ENCODE data around the gene RBFOX2.

Gene RBFOX2

DNA sequence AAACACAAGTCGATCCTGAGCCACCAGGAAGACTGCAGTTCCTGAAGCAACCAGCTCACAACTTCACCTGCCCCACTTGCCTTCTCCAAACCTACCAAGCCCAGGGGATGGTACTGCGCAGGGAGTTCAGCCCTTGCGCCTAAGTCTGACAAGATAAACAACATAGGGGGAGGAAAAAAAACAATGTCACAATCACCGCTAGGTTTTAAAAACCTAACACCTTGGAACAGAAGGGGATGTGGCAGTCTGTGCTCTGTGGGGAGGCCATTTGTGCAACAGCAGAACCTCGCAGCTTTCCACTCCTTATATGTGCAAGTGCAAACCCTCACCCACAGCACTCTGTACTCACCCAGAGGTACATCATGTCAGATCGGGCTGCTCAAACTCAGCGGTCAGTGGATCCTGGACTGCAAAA lies 134.2 kb downstream of the RBFOX2 start:
- Histone ChIP-seq H2AFZ (ENCODE audit: low read depth, low read length) (no peak overlapping the region), H3K9ac (ENCODE audit: low read length) (no peak overlapping the region), H3K27me3 (ENCODE audit: low read depth, low read length) (peaks cover 68% of the 10 kb centered on the region), H3K4me1 (ENCODE audit: low read length) (no peaks in the 10 kb centered on the region), H3K27ac (ENCODE audit: low read length) (no peak overlapping the region), H3K79me2 (ENCODE audit: low read length) (no peaks in the 10 kb centered on the region), H3K36me3 (replicated peaks; ENCODE audit: low read depth, low read length) (no peaks in the 10 kb centered on the region), H3K4me2 (ENCODE audit: low read length) (no peak overlapping the region), H3K9me3 (ENCODE audit: insufficient read depth, low read length) (no peaks in the 10 kb centered on the region), H4K20me1 (ENCODE audit: insufficient read depth, low read length) (no peaks in the 10 kb centered on the region), H3K4me3 (ENCODE audit: low read length) (no peak overlapping the region)
- no peak for TF ChIP-seq EZH2phosphoT487 (IDR thresholded peaks at IDR 0.05; ENCODE audit: low read depth)
- TF ChIP-seq, protein P1, sequence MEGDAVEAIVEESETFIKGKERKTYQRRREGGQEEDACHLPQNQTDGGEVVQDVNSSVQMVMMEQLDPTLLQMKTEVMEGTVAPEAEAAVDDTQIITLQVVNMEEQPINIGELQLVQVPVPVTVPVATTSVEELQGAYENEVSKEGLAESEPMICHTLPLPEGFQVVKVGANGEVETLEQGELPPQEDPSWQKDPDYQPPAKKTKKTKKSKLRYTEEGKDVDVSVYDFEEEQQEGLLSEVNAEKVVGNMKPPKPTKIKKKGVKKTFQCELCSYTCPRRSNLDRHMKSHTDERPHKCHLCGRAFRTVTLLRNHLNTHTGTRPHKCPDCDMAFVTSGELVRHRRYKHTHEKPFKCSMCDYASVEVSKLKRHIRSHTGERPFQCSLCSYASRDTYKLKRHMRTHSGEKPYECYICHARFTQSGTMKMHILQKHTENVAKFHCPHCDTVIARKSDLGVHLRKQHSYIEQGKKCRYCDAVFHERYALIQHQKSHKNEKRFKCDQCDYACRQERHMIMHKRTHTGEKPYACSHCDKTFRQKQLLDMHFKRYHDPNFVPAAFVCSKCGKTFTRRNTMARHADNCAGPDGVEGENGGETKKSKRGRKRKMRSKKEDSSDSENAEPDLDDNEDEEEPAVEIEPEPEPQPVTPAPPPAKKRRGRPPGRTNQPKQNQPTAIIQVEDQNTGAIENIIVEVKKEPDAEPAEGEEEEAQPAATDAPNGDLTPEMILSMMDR (IDR thresholded peaks at IDR 0.05; ENCODE audit: low read depth, low read length) = no peak

DNA sequence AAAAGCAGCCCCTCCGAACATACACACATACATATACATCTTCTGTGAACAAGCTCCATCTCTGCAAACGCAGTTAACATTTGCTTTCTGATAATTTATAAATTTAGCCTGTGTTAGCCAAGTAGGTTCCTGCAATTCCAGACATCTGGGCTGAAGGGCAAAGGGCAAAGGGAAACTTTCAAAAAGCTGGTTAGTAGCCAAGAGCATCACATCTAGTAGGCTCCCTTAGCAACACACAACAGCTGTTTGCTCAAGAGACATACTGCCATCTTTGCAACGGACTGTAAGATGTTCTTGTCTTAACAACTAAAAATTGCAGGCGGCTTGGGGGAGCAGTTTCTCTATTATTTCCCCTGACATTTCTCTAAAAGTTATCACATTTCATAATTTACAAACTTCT lies 134.9 kb downstream of the RBFOX2 start:
- H3K4me1 ChIP-seq (ENCODE audit: low read length) = no peaks in the 10 kb centered on the region
- H3K79me2 ChIP-seq (ENCODE audit: low read length) = no peaks in the 10 kb centered on the region

DNA sequence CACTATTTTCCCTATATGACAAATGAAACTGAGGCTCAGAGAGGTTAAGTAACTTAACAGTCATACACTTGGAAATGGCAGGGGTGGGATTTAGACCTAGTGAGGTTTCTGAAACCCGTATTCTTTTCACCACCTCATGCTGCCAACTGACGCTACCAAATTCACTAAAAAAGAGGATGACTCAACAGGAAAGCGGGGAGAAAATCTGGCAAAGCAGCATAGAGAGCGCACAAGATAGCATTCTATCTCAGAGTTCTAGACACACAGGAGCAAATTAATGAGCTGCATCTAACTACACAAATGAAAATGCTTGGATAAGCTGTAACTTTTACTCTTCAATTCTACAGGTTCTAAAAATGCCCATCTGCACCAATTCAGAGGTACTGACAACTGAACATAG lies 136.4 kb downstream of the RBFOX2 start:
- Histone ChIP-seq H3K27ac (ENCODE audit: low read length) (no peak overlapping the region), H3K4me3 (ENCODE audit: low read length) (no peak overlapping the region), H3K36me3 (replicated peaks; ENCODE audit: low read depth, low read length) (no peaks in the 10 kb centered on the region), H3K4me1 (ENCODE audit: low read length) (no peaks in the 10 kb centered on the region), H3K79me2 (ENCODE audit: low read length) (no peaks in the 10 kb centered on the region), H3K9ac (ENCODE audit: low read length) (no peak overlapping the region), H3K27me3 (ENCODE audit: low read depth, low read length) (peaks cover 59% of the 10 kb centered on the region), H3K4me2 (ENCODE audit: low read length) (no peak overlapping the region), H3K9me3 (ENCODE audit: insufficient read depth, low read length) (no peaks in the 10 kb centered on the region), H4K20me1 (ENCODE audit: insufficient read depth, low read length) (no peaks in the 10 kb centered on the region), H2AFZ (ENCODE audit: low read depth, low read length) (no peak overlapping the region)
- no peak for TF ChIP-seq EZH2phosphoT487 (IDR thresholded peaks at IDR 0.05; ENCODE audit: low read depth)
- TF ChIP-seq, protein P1 (IDR thresholded peaks at IDR 0.05; ENCODE audit: low read depth, low read length) = no peak

More for the DNA sequence above, 134.9 kb downstream of the RBFOX2 start:
- Histone ChIP-seq H3K4me3 (ENCODE audit: low read length) (no peak overlapping the region), H2AFZ (ENCODE audit: low read depth, low read length) (no peak overlapping the region), H3K36me3 (replicated peaks; ENCODE audit: low read depth, low read length) (no peaks in the 10 kb centered on the region), H3K27me3 (ENCODE audit: low read depth, low read length) (peaks cover 68% of the 10 kb centered on the region), H3K4me2 (ENCODE audit: low read length) (no peak overlapping the region), H3K27ac (ENCODE audit: low read length) (no peak overlapping the region), H4K20me1 (ENCODE audit: insufficient read depth, low read length) (no peaks in the 10 kb centered on the region), H3K9ac (ENCODE audit: low read length) (no peak overlapping the region), H3K9me3 (ENCODE audit: insufficient read depth, low read length) (no peaks in the 10 kb centered on the region)
- no peak for TF ChIP-seq EZH2phosphoT487 (IDR thresholded peaks at IDR 0.05; ENCODE audit: low read depth)
- TF ChIP-seq, protein P1 (IDR thresholded peaks at IDR 0.05; ENCODE audit: low read depth, low read length) = no peak

DNA sequence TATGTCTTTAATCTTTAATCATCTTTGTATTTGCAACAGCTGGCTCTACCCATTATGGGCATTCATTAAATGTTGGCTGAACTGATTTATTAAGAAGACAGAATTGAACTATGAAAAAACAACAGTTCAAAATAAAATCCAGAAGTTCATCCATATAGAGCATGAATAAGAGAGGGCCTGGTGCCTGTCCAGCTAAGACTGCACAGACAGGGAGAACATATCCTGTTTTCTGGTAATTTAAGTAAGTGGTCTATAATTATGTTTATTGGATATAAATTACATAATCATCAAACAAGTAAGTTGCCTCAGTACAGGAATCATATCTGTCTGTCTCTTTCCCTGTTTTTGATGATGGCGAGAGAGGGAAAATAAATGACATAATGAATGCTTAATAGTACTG lies 137.2 kb downstream of the RBFOX2 start:
- H3K27ac ChIP-seq (ENCODE audit: low read length) = no peak overlapping the region
- H3K4me2 ChIP-seq (ENCODE audit: low read length) = no peak overlapping the region
- TF ChIP-seq EZH2phosphoT487 (IDR thresholded peaks at IDR 0.05; ENCODE audit: low read depth) = no peak
- TF ChIP-seq, protein P1 (IDR thresholded peaks at IDR 0.05; ENCODE audit: low read depth, low read length) = no peak
- no peak overlapping the region for H2AFZ ChIP-seq (ENCODE audit: low read depth, low read length)
- no peak overlapping the region for H3K9ac ChIP-seq (ENCODE audit: low read length)
- H4K20me1 ChIP-seq (ENCODE audit: insufficient read depth, low read length) = no peaks in the 10 kb centered on the region
- H3K79me2 ChIP-seq (ENCODE audit: low read length) = no peaks in the 10 kb centered on the region
- no peaks in the 10 kb centered on the region for H3K36me3 ChIP-seq (replicated peaks; ENCODE audit: low read depth, low read length)
- peaks cover 57% of the 10 kb centered on the region for H3K27me3 ChIP-seq (ENCODE audit: low read depth, low read length)
- no peak overlapping the region for H3K4me3 ChIP-seq (ENCODE audit: low read length)
- H3K4me1 ChIP-seq (ENCODE audit: low read length) = no peaks in the 10 kb centered on the region
- no peaks in the 10 kb centered on the region for H3K9me3 ChIP-seq (ENCODE audit: insufficient read depth, low read length)

All from OCI-LY3 (cell line).